ENCODE data around the gene ADCY10. TPM values are rescaled to one million over a fixed set of nuclear protein-coding genes. Genes with fewer than 3 reads are reported as not detected.

Gene ADCY10
- total and polyA plus RNA-seq, 9 of the 15 experiments (the other 6 are each of a cell fraction or from before 2014, with no cell fraction given): 0.08 to 0.86 (median 0.22) TPM

DNA sequence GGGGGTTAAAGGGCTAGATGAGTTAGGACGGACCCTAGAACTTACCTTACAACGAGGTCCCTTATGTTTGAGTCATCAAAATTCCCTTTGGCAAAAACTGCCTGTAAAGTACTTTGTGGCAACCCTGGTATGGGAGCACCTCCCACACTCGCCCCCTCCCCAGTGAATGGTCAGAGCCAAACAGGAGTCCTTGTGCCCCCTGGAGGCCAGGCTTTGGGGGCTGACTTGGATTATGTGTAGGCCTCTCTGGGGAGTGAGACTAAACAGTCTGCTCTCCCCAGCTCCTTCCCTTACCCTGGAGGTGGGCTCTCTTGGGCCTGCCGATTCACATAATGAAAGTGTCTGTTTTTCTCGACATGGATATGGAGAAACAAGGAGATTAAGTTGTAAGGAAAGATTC is 81.2 kb downstream of the ADCY10 start:
- ATAC-seq (peak; percentile 79), FAIRE-seq (no peak), DNase-seq (ENCODE audit: extremely low read depth in 1 of 4, low spot score in 3 of 4) (peak; percentile 47 to 63 (median 58))
- Histone ChIP-seq H3K9ac (ENCODE audit: insufficient read depth in 1 of 2, low read depth in 2 of 2, low read length in 2 of 2) (peak overlapping the region in 1 of 2 experiments; percentile 3; a peak in 1 of 4 replicates), H3K4me3 (no peak overlapping the region), H3K9me1 (ENCODE audit: control insufficient read depth, insufficient read depth, low read length) (no peaks in the 10 kb centered on the region), H3K36me3 (ENCODE audit: control insufficient read depth, insufficient read depth, low read length) (no peaks in the 10 kb centered on the region), H4K20me1 (replicated peaks; ENCODE audit: control insufficient read depth, insufficient read depth, low read length) (no peaks in the 10 kb centered on the region), H3K79me2 (ENCODE audit: control insufficient read depth, insufficient read depth, low read length) (no peaks in the 10 kb centered on the region), H3K4me1 (replicated peaks in 1 of 2; ENCODE audit: control insufficient read depth in 2 of 2, insufficient read depth in 2 of 2, low read length in 2 of 2) (peaks cover 5 to 32% of the 10 kb centered on the region in 2 experiments; a peak in 4 of 5 replicates), H3K4me2 (ENCODE audit: insufficient read depth, low read length) (no peak overlapping the region), H3K9me3 (replicated peaks; ENCODE audit: control insufficient read depth, insufficient read depth, low read depth, low read length) (no peaks in the 10 kb centered on the region), H3K27me3 (ENCODE audit: control insufficient read depth in 2 of 2, insufficient read depth in 2 of 2, low read length in 2 of 2) (no peaks in the 10 kb centered on the region), H3K27ac (ENCODE audit: extremely low read depth, low read depth, low read length) (no peak overlapping the region), H2AFZ (ENCODE audit: low read depth, low read length) (peak overlapping the region; percentile 73)
- WGBS (ENCODE audit: insufficient coverage, low coverage, missing lambda C conversion rate): 59% methylated on average over 5 of the region's 5 CpGs
- in situ Hi-C loops (cut with MboI) (no loop called here), intact Hi-C loops (cut with micrococcal nuclease) (no loop called here)
- CTCF ChIA-PET (ENCODE audit: low intra/inter-chr PET ratio): no interaction called here
- POLR2A ChIA-PET: interaction anchor here (0.8 to 1.8 kb wide), 5 partner anchors 10 to 105 kb away, joined by 3 to 8 read pairs (median 7); no protein-coding TSS in a partner anchor
- BruUV-seq (replicated peaks): no TSS peak
- TF ChIP-seq, protein P1, sequence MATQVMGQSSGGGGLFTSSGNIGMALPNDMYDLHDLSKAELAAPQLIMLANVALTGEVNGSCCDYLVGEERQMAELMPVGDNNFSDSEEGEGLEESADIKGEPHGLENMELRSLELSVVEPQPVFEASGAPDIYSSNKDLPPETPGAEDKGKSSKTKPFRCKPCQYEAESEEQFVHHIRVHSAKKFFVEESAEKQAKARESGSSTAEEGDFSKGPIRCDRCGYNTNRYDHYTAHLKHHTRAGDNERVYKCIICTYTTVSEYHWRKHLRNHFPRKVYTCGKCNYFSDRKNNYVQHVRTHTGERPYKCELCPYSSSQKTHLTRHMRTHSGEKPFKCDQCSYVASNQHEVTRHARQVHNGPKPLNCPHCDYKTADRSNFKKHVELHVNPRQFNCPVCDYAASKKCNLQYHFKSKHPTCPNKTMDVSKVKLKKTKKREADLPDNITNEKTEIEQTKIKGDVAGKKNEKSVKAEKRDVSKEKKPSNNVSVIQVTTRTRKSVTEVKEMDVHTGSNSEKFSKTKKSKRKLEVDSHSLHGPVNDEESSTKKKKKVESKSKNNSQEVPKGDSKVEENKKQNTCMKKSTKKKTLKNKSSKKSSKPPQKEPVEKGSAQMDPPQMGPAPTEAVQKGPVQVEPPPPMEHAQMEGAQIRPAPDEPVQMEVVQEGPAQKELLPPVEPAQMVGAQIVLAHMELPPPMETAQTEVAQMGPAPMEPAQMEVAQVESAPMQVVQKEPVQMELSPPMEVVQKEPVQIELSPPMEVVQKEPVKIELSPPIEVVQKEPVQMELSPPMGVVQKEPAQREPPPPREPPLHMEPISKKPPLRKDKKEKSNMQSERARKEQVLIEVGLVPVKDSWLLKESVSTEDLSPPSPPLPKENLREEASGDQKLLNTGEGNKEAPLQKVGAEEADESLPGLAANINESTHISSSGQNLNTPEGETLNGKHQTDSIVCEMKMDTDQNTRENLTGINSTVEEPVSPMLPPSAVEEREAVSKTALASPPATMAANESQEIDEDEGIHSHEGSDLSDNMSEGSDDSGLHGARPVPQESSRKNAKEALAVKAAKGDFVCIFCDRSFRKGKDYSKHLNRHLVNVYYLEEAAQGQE (IDR thresholded peaks at IDR 0.05; ENCODE audit: borderline replicate concordance): peak; percentile 44; the same call in 1 of the 2 replicates
- TF ChIP-seq, protein P1 (CRISPR knock-in tag; IDR thresholded peaks at IDR 0.05; ENCODE audit: low read depth): no peak
- no peak for TF ChIP-seq ZNF165 (CRISPR knock-in tag; IDR thresholded peaks at IDR 0.05; ENCODE audit: borderline replicate concordance)
- TF ChIP-seq MAZ (CRISPR knock-in tag; conservative IDR thresholded peaks at IDR 0.05 in 1 of 2, IDR thresholded peaks at IDR 0.05 in 1 of 2): peak; percentile 17 to 75; a peak in 2 of 4 replicates
- TF ChIP-seq, protein P2, sequence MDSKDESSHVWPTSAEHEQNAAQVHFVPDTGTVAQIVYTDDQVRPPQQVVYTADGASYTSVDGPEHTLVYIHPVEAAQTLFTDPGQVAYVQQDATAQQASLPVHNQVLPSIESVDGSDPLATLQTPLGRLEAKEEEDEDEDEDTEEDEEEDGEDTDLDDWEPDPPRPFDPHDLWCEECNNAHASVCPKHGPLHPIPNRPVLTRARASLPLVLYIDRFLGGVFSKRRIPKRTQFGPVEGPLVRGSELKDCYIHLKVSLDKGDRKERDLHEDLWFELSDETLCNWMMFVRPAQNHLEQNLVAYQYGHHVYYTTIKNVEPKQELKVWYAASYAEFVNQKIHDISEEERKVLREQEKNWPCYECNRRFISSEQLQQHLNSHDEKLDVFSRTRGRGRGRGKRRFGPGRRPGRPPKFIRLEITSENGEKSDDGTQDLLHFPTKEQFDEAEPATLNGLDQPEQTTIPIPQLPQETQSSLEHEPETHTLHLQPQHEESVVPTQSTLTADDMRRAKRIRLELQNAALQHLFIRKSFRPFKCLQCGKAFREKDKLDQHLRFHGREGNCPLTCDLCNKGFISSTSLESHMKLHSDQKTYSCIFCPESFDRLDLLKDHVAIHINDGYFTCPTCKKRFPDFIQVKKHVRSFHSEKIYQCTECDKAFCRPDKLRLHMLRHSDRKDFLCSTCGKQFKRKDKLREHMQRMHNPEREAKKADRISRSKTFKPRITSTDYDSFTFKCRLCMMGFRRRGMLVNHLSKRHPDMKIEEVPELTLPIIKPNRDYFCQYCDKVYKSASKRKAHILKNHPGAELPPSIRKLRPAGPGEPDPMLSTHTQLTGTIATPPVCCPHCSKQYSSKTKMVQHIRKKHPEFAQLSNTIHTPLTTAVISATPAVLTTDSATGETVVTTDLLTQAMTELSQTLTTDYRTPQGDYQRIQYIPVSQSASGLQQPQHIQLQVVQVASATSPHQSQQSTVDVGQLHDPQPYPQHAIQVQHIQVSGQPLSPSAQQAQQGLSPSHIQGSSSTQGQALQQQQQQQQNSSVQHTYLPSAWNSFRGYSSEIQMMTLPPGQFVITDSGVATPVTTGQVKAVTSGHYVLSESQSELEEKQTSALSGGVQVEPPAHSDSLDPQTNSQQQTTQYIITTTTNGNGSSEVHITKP (IDR thresholded peaks at IDR 0.05; ENCODE audit: partially characterized antibody): peak; percentile 27
- TF ChIP-seq, protein P3, sequence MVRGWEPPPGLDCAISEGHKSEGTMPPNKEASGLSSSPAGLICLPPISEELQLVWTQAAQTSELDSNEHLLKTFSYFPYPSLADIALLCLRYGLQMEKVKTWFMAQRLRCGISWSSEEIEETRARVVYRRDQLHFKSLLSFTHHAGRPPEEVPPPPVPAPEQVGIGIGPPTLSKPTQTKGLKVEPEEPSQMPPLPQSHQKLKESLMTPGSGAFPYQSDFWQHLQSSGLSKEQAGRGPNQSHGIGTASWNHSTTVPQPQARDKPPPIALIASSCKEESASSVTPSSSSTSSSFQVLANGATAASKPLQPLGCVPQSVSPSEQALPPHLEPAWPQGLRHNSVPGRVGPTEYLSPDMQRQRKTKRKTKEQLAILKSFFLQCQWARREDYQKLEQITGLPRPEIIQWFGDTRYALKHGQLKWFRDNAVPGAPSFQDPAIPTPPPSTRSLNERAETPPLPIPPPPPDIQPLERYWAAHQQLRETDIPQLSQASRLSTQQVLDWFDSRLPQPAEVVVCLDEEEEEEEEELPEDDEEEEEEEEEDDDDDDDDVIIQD (CRISPR knock-in tag; IDR thresholded peaks at IDR 0.05): no peak
